Heart right ventricle (tissue), 16 donors: ENCODE data around the gene PDE9A. TPM values are rescaled to one million over a fixed set of nuclear protein-coding genes. Genes with fewer than 3 reads are reported as not detected.
"Not testable (repeated sequence)": the region's sequence is repeated elsewhere in the genome, so short reads cannot be mapped to it uniquely, and the experiment has no call there.

ENCODE experiments used
- ATAC-seq, 8 donors: fragments of 200-7000 bp; cut with Tn5 transposase; one replicate each; pipeline ENCODE4 v1.9.1; 2020; ENCODE audit warnings: mild to moderate bottlenecking in 8 of 8, moderate library complexity in 8 of 8, moderate number of reproducible peaks in 1 of 8
- DNase-seq, 2 donors: peaks; one replicate each; pipeline ENCODE4 v3.0.0-alpha.2; 2020
- H3K27ac ChIP-seq, 10 donors: fragments of 200-600 bp; sonication (generic) in 2 of 10; one replicate each; pipeline versions ENCODE4 v1.5.0 to v1.8.0; 2020 to 2022; ENCODE audit warnings: mild to moderate bottlenecking in 3 of 10
- H3K27me3 ChIP-seq, 7 donors: fragments of 200-600 bp; one replicate each; pipeline ENCODE4 v1.8.0; 2021 to 2022; ENCODE audit warnings: mild to moderate bottlenecking in 2 of 7
- H3K36me3 ChIP-seq, 9 donors: fragments of 200-600 bp; sonication (generic) in 1 of 9; one replicate each; pipeline versions ENCODE4 v1.5.0 to v1.8.0; 2020 to 2022; ENCODE audit warnings: mild to moderate bottlenecking in 2 of 9
- H3K4me1 ChIP-seq, 9 donors: fragments of 200-600 bp; sonication (generic) in 1 of 9; one replicate each; pipeline versions ENCODE4 v1.5.0 to v1.8.0; 2020 to 2022; ENCODE audit warnings: mild to moderate bottlenecking in 4 of 9
- H3K4me3 ChIP-seq, 10 donors: fragments of 200-600 bp; sonication (generic) in 2 of 10; one replicate each; pipeline versions ENCODE4 v1.5.0 to v1.8.0; 2020 to 2022; ENCODE audit warnings: mild to moderate bottlenecking in 7 of 10, moderate library complexity in 2 of 10
- H3K9me3 ChIP-seq, 11 donors: fragments of 200-600 bp in 10 of 11; sonication (generic) in 2 of 11; one replicate each; pipeline versions ENCODE4 v1.5.0 to v1.8.0; 2013 to 2022; ENCODE audit warnings: mild to moderate bottlenecking in 2 of 11, control low read depth in 1 of 11, moderate library complexity in 1 of 11
- CTCF ChIP-seq, 9 donors: fragments of 200-600 bp; sonication (generic) in 2 of 9; IDR thresholded peaks; one replicate each; pipeline versions ENCODE4 v1.5.0 to v1.8.0; 2021 to 2022; ENCODE audit warnings: antibody characterized with exemption in 9 of 9, mild to moderate bottlenecking in 5 of 9, moderate library complexity in 1 of 9
- WGBS, 2 donors: extraction: QIAGEN DNeasy Blood & Tissue Kit; methylation state at CpG; one replicate each; pipeline ENCODE4 v1.1.7; 2013; ENCODE audit warnings: inconsistent platforms in 1 of 2; 5-methylcytosine and 5-hydroxymethylcytosine counted together
- intact Hi-C, 10 donors: fragments of 100-400 bp; cut with DNase I; formaldehyde crosslinking; loops; one replicate each; pipeline versions ENCODE4 v1.11.1 to v1.14.2; 2022
- polyA plus RNA-seq, 2 donors: library from polyadenylated mRNA; stranded (reverse); fragments of 200-250 nt; gene quantifications; one replicate each; pipeline ENCODE4 v1.2.3, GENCODE V29; 2013
- total RNA-seq, 10 donors: library from RNA; stranded (reverse); fragmentation: NEBNext Ultra II Directional in 3 of 10; extraction: Animal tissue kit (Norgen Biotek cat#: 25700) in 3 of 10; gene quantifications; one replicate each; pipeline versions ENCODE4 v1.2.1 to v1.2.4, GENCODE V29; 2021 to 2023
- donor health status: Arrhythmogenic right ventricular cardiomyopathy.
- donor health status: ischemic (EF 13 %, LVEDD 7.1; RV severe dilation, severe dysfunction).
- donor health status: healthy with polysubstance abuse.
- donor health status: DM: no; HTN: yes; CAD: no.
- donor health status: DM: no; HTN: no; CAD: no.
- donor health status: ischemic (EF 25% LVEDD 6.9; RV normal size, moderate dysfunction).
- donor health status: ischemic (EF 25% LVEDD 5.7; RV mildly dilated, moderate dysfunction).
- donor health status: healthy.
- donor health status: DM: yes; HTN: yes; CAD: no.
- donor health status: Ischemic cardiomyopathy.
- donor health status: ischemic (EF 35%, LVEDD 5.7; RV mildly dilated, moderate dysfunction).
- donor health status: nonischemic (EF 11% LVEDD 7.7; RV severe dilation, severe dysfunction).
- donor health status: DM: yes; HTN: yes; CAD: no.
- donor health status: PGD.
- donor health status: ischemic (EF 29% LVEDD 5.4; RV normal size, mild dysfunction).
- donor health status: nonischemic (EF 23%, LVEDD 6.1; RV moderate dilation, normal function).

Gene PDE9A
- total and polyA plus RNA-seq, 12 donors = 1.2 to 7.0 (median 2.2) TPM

GRCh38 chr21:42707207-42707830 is 53.9 kb downstream of the PDE9A start:
- 91 to 94% methylated on average over 7 of the region's 7 CpGs for WGBS, 2 donors
- H3K4me3 ChIP-seq = no peak overlapping the region
- no peak overlapping the region for H3K27ac ChIP-seq
- ATAC-seq (no peak), DNase-seq (no peak)
- peaks cover 0 to 21% (median 0%) of the 10 kb centered on the region in 7 donors for H3K27me3 ChIP-seq
- H3K36me3 ChIP-seq = no peaks in the 10 kb centered on the region
- no peak for TF ChIP-seq CTCF (IDR thresholded peaks at IDR 0.05)
- H3K4me1 ChIP-seq = no peaks in the 10 kb centered on the region
- intact Hi-C loops = loop anchor here in 1 of 10 donors (10.0 kb wide), 1 partner anchor 63 kb away; no protein-coding TSS in a partner anchor
- peaks cover 0 to 2% (median 0%) of the 10 kb centered on the region in 11 donors for H3K9me3 ChIP-seq

- intact Hi-C loops = loop anchor here in 1 of 10 donors (10.0 kb wide), 1 partner anchor 63 kb away; no protein-coding TSS in a partner anchor
- H3K36me3 ChIP-seq = no peaks in the 10 kb centered on the region
- H3K4me3 ChIP-seq = no peak overlapping the region
- peaks cover 0 to 21% (median 0%) of the 10 kb centered on the region in 7 donors for H3K27me3 ChIP-seq
- ATAC-seq = no peak
- no peak for TF ChIP-seq CTCF (IDR thresholded peaks at IDR 0.05)
- 66 to 70% methylated on average over 7 of the region's 7 CpGs for WGBS, 2 donors
- no peak for DNase-seq
- H3K4me1 ChIP-seq = no peaks in the 10 kb centered on the region
- no peaks in the 10 kb centered on the region for H3K9me3 ChIP-seq
- H3K27ac ChIP-seq = no peak overlapping the region
Measured at GRCh38 chr21:42708107-42708506, 54.7 kb downstream of the PDE9A start.

DNA sequence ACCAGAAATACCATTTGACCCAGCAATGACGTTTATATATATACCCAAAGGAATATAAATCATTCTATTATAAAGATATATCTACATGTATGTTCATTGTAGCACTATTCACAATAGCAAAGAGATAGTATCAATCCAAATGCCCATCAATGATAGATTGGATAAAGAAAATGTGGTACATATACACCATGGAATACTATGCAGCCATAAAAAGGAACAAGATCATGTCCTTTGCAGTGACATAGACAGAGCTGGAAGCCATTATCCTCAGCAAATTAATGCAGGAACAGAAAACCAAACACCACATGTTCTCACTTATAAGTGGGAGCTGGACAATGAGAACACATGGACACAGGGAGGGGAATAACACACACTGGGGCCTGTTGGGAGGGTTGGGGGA is 55.5 kb downstream of the PDE9A start:
- intact Hi-C loops = loop anchor here in 1 of 10 donors (10.0 kb wide), 1 partner anchor 64 kb away; no protein-coding TSS in a partner anchor

DNA sequence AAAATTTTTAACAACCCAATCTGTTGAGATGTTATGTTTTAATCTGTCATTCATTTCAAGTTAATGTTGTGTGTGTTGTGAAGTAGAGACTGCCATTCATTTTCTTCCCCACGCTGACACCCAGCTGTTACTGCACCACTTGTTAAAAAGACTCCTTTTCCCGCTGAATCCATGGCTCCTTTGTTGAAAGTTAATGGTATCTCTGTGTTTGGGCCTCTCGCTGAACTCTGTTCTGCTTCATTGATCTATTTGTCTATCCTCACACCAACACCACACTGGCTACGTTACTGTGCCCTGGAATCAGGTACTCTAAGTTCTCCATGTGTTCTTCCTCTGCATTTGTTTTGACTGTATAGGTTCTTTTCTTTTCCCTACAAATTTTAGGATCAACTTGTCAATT is 58.2 kb downstream of the PDE9A start:
- Histone ChIP-seq H3K27ac (no peak overlapping the region), H3K36me3 (no peaks in the 10 kb centered on the region), H3K27me3 (peaks cover 0 to 10% (median 0%) of the 10 kb centered on the region in 7 donors), H3K4me1 (no peaks in the 10 kb centered on the region), H3K4me3 (no peak overlapping the region), H3K9me3 (no peaks in the 10 kb centered on the region)
- no peak for TF ChIP-seq CTCF (IDR thresholded peaks at IDR 0.05)
- DNase-seq (no peak), ATAC-seq (no peak)
- intact Hi-C loops = loop anchor here in 1 of 10 donors (5.0 kb wide), 1 partner anchor 724 kb away; no protein-coding TSS in a partner anchor
- WGBS, 2 donors = 89 to 90% methylated on average over 4 of the region's 4 CpGs

More for the DNA sequence above, 55.5 kb downstream of the PDE9A start:
- H3K27ac ChIP-seq, H3K36me3 ChIP-seq, H3K9me3 ChIP-seq, H3K4me3 ChIP-seq, ATAC-seq, H3K4me1 ChIP-seq, DNase-seq: not testable (repeated sequence)
- WGBS, 2 donors = 91% methylated on average over 1 of the region's 1 CpG
- peaks cover 0 to 21% (median 0%) of the 10 kb centered on the region in 7 donors for H3K27me3 ChIP-seq

- H3K27ac ChIP-seq, DNase-seq, ATAC-seq, H3K4me1 ChIP-seq, H3K36me3 ChIP-seq, H3K9me3 ChIP-seq, H3K4me3 ChIP-seq, intact Hi-C loops, H3K27me3 ChIP-seq: not testable (repeated sequence)
- 87 to 96% methylated on average over 7 of the region's 7 CpGs for WGBS, 2 donors
Measured at GRCh38 chr21:42715427-42715826, 62.0 kb downstream of the PDE9A start.
